Neural cell (in vitro differentiated cells): Measurements from ENCODE around the gene PRAME. TPM values are rescaled to one million over a fixed set of nuclear protein-coding genes. Genes with fewer than 3 reads are reported as not detected.

Source experiments
- H2AFZ ChIP-seq: fragments of 200-600, 300-800 bp; sonication (generic), shearing (Covaris generic); 2 replicates; pipeline ENCODE4 v1.6.0; 2014; ENCODE audit warnings: low read depth, mild to moderate bottlenecking, antibody characterized with exemption, low read length, moderate library complexity
- H3F3A ChIP-seq: fragments of 200-600 bp; shearing (Covaris generic); 2 replicates; pipeline ENCODE4 v1.6.1; 2016; ENCODE audit warnings: mild to moderate bottlenecking, moderate library complexity, mixed read lengths, antibody characterized with exemption, low read length; ENCODE audit not compliant: insufficient read depth, poor library complexity, severe bottlenecking
- H3K27ac ChIP-seq: fragments of 200-600, 300-800 bp; sonication (generic), shearing (Covaris generic); 2 replicates; pipeline ENCODE4 v1.5.1; 2014; ENCODE audit warnings: mild to moderate bottlenecking, low read length, moderate library complexity
- H3K27me3 ChIP-seq: fragments of 300-800, 200-600 bp; sonication (generic), shearing (Covaris generic); 2 replicates; pipeline ENCODE4 v1.6.0; 2014; ENCODE audit warnings: mild to moderate bottlenecking, low read depth, low read length, moderate library complexity; ENCODE audit not compliant: insufficient read depth
- H3K36me3 ChIP-seq: fragments of 300-800, 200-600 bp; sonication (generic), shearing (Covaris generic); 2 replicates; pipeline ENCODE4 v1.5.1; 2014; ENCODE audit warnings: mild to moderate bottlenecking, antibody characterized with exemption, low read length, moderate library complexity; ENCODE audit not compliant: insufficient read depth
- H3K4me2 ChIP-seq: fragments of 300-800, 200-600 bp; sonication (generic), shearing (Covaris generic); 2 replicates; pipeline ENCODE4 v1.6.0; 2014; ENCODE audit warnings: mild to moderate bottlenecking, low read length
- H3K4me3 ChIP-seq: fragments of 300-800, 200-600 bp; sonication (generic), shearing (Covaris generic); 2 replicates; pipeline ENCODE4 v1.5.1; 2014; ENCODE audit warnings: mild to moderate bottlenecking, low read length, moderate library complexity
- H3K79me2 ChIP-seq: fragments of 200-600 bp; shearing (Covaris generic); replicated peaks from 2 replicates; pipeline ENCODE4 v1.6.0; 2014; ENCODE audit warnings: mild to moderate bottlenecking, low read length, moderate library complexity; ENCODE audit not compliant: insufficient read depth
- H3K9ac ChIP-seq: fragments of 300-800, 200-600 bp; sonication (generic), shearing (Covaris generic); 2 replicates; pipeline ENCODE4 v1.6.1; 2016; ENCODE audit warnings: mild to moderate bottlenecking, low read length, mixed read lengths
- H3K9me2 ChIP-seq: fragments of 200-600 bp; shearing (Covaris generic); 2 replicates; pipeline ENCODE4 v1.6.1; 2016; ENCODE audit warnings: mild to moderate bottlenecking, low read length, mixed read lengths; ENCODE audit not compliant: insufficient read depth
- H3K9me3 ChIP-seq: fragments of 200-600, 300-800 bp; sonication (generic), shearing (Covaris generic); 2 replicates; pipeline ENCODE4 v1.6.1; 2016; ENCODE audit warnings: mild to moderate bottlenecking, mixed run types, low read length, moderate library complexity, mixed read lengths
- H4K20me1 ChIP-seq: fragments of 200-600 bp; shearing (Covaris generic); 2 replicates; pipeline ENCODE4 v1.6.1; 2016; ENCODE audit warnings: mild to moderate bottlenecking, mixed run types; ENCODE audit not compliant: insufficient read depth
- CTCF ChIP-seq: fragments of 450-650 bp; IDR thresholded peaks from 2 replicates; pipeline ENCODE4 v1.5.1; 2014; ENCODE audit warnings: antibody characterized with exemption, mild to moderate bottlenecking, moderate library complexity; ENCODE audit not compliant: poor library complexity, severe bottlenecking
- EP300 ChIP-seq: fragments of 450-650 bp; conservative IDR thresholded peaks from 2 replicates; pipeline ENCODE4 v1.6.1; 2014; ENCODE audit warnings: antibody characterized with exemption, mild to moderate bottlenecking, moderate library complexity; ENCODE audit not compliant: poor library complexity, severe bottlenecking
- EZH2 ChIP-seq: fragments of 200-600, 300-800 bp; shearing (Covaris generic), sonication (generic); IDR thresholded peaks from 2 replicates; pipeline ENCODE4 v1.6.1; 2014; ENCODE audit warnings: antibody characterized with exemption, low read length, borderline replicate concordance, mild to moderate bottlenecking; ENCODE audit not compliant: insufficient read depth, poor library complexity, severe bottlenecking
- MXI1 ChIP-seq: fragments of 450-650 bp; conservative IDR thresholded peaks from 2 replicates; pipeline ENCODE4 v1.6.1; 2014; ENCODE audit warnings: antibody characterized with exemption, mild to moderate bottlenecking; ENCODE audit not compliant: poor library complexity, severe bottlenecking
- POLR2AphosphoS5 ChIP-seq: IDR thresholded peaks from 2 replicates; pipeline ENCODE4 v1.6.1; 2012
- RAD21 ChIP-seq: fragments of 450-650 bp; conservative IDR thresholded peaks from 2 replicates; pipeline ENCODE4 v1.6.1; 2014; ENCODE audit warnings: antibody characterized with exemption, mild to moderate bottlenecking, moderate library complexity
- REST ChIP-seq: IDR thresholded peaks from 2 replicates; pipeline ENCODE4 v1.6.1; 2012; ENCODE audit warnings: borderline replicate concordance
- SMC3 ChIP-seq: fragments of 450-650 bp; conservative IDR thresholded peaks from 2 replicates; pipeline ENCODE4 v1.6.1; 2014; ENCODE audit warnings: antibody characterized with exemption, mild to moderate bottlenecking, moderate library complexity; ENCODE audit not compliant: poor library complexity
- TAF1 ChIP-seq: IDR thresholded peaks from 2 replicates; pipeline ENCODE4 v1.6.1; 2012; ENCODE audit warnings: low read depth
- polyA plus RNA-seq: library from polyadenylated mRNA; depleted of rRNA; stranded (reverse); fragments of >200 nt; gene quantifications from 2 replicates; pipeline ENCODE4 v1.2.3, GENCODE V29; 2014

PRAME gene
- polyA plus RNA-seq, 1 donor from 2014 or later: not detected

GRCh38 chr22:22593964-22594656, 35.0 kb upstream of the PRAME start:
- TF ChIP-seq CTCF (peak; percentile 61), SMC3 (peak; percentile 63), TAF1 (no peak), MXI1 (no peak), EP300 (no peak), POLR2AphosphoS5 (no peak), REST (no peak), RAD21 (peak; percentile 55), EZH2 (no peak)
- Histone ChIP-seq H4K20me1 (no peaks in the 10 kb centered on the region), H2AFZ (no peak overlapping the region), H3K27ac (no peak overlapping the region), H3K9ac (no peak overlapping the region), H3F3A (no peaks in the 10 kb centered on the region), H3K4me2 (no peak overlapping the region), H3K79me2 (no peaks in the 10 kb centered on the region), H3K9me2 (no peaks in the 10 kb centered on the region), H3K36me3 (no peaks in the 10 kb centered on the region), H3K9me3 (no peaks in the 10 kb centered on the region), H3K27me3 (no peaks in the 10 kb centered on the region), H3K4me3 (no peak overlapping the region)

- Histone ChIP-seq H3K9me2 (no peaks in the 10 kb centered on the region), H2AFZ (no peak overlapping the region), H3K79me2 (no peaks in the 10 kb centered on the region), H4K20me1 (no peaks in the 10 kb centered on the region), H3K9ac (no peak overlapping the region), H3K4me2 (no peak overlapping the region), H3K27me3 (no peaks in the 10 kb centered on the region), H3K9me3 (no peaks in the 10 kb centered on the region), H3K27ac (no peak overlapping the region), H3K36me3 (no peaks in the 10 kb centered on the region), H3K4me3 (no peak overlapping the region), H3F3A (no peaks in the 10 kb centered on the region)
- TF ChIP-seq CTCF: no peak
- no peak for TF ChIP-seq RAD21
- TF ChIP-seq EP300: no peak
- TF ChIP-seq POLR2AphosphoS5: no peak
- no peak for TF ChIP-seq REST
- no peak for TF ChIP-seq TAF1
- TF ChIP-seq MXI1: no peak
- TF ChIP-seq SMC3: no peak
- TF ChIP-seq EZH2: no peak
Observed at GRCh38 chr22:22593250-22593649, 34.2 kb upstream of the PRAME start.
